Measurements from ENCODE around the gene NOP10.

- TF ChIP-seq CTCF (optimal IDR thresholded peaks at IDR 0.05 in 1 of 3, IDR thresholded peaks at IDR 0.05 in 1 of 3, conservative IDR thresholded peaks at IDR 0.05 in 1 of 3; ENCODE audit: extremely low read depth in 1 of 3, insufficient read depth in 2 of 3, low read length in 3 of 3) (no peak), EZH2 (IDR thresholded peaks at IDR 0.05; ENCODE audit: low read length) (no peak)
These were observed 16.0 kb upstream of the NOP10 start for GRCh38 chr15:34358948-34359347.

All from keratinocyte (primary cell).